SH-SY5Y (cell line): ENCODE data around the gene WNT3A.

Experiments
- GATA2 ChIP-seq: IDR thresholded peaks from 2 replicates; pipeline ENCODE4 v1.6.1; 2011; ENCODE audit warnings: mild to moderate bottlenecking, low read depth, low read length
- GATA3 ChIP-seq: IDR thresholded peaks from 2 replicates; pipeline ENCODE4 v1.6.1; 2011; ENCODE audit warnings: low read depth, mild to moderate bottlenecking, low read length, moderate library complexity

DNA sequence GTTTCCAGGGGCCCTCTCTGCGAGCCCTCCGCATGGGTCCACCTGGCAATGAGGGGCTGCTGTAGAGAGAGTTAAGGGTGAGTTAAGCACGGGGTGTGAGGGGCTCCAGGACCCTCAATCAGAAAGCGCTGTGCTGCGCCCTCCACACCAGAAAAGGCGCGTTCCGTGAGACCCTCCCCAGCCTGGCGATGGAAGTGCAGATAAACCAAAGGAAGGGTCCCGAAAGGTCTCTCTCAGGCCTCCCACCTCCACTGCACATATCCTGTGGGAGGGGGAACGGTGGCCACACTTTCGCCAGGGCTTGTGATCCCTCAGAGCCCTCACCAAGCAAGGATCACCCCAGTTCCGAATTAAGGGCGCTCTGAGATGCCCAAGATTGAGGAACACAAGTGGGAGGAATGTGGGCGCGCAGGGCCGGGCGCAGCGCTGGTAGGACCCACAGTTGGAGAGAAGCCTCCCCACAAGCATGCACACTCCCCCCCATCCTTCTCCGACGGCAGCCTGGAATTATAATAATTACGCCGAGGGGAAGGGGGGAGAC, 1.1 kb downstream of the WNT3A start:
- TF ChIP-seq GATA2 (no peak), GATA3 (no peak)
